CD4-positive, alpha-beta T cell treated with Interleukin-12 subunit alpha and Interleukin-12 subunit beta, for 1 hour (primary cell): ENCODE data around the gene MAGEA2.
"Not testable (repeated sequence)": the region's sequence is repeated elsewhere in the genome, so short reads cannot be mapped to it uniquely, and the experiment has no call there.

ENCODE experiments used
- DNase-seq: peaks from one replicate; pipeline ENCODE4 v3.0.0-alpha.2; 2020

MAGEA2 gene

GRCh38 chrX:152753686-152754650 is at the start of gene MAGEA2:
Gene MAGEA2, minus strand, starts transcription at chrX:152753842. Its CDS starts 2,479 bp downstream, at chrX:152751363.
- DNase-seq, result not testable (repeated sequence)

- DNase-seq, result no peak
Measured at GRCh38 chrX:152798945-152799344, 45.3 kb upstream of the MAGEA2 start.

GRCh38 chrX:152787062-152787461 is 33.4 kb upstream of the MAGEA2 start:
- DNase-seq, result not testable (repeated sequence)

- DNase-seq, result not testable (repeated sequence)
Measured at GRCh38 chrX:152769549-152770289, 16.1 kb upstream of the MAGEA2 start, which contains the start of gene MAGEA6. Gene MAGEA6, minus strand, starts transcription at chrX:152769689. Its CDS starts 2,039 bp downstream, at chrX:152767650.

GRCh38 chrX:152766562-152766961 is 12.9 kb upstream of the MAGEA2 start:
- not testable (repeated sequence) for DNase-seq

- DNase-seq, result not testable (repeated sequence)
Measured at GRCh38 chrX:152761582-152761981, 7.9 kb upstream of the MAGEA2 start.

GRCh38 chrX:152759544-152759943 is 5.9 kb upstream of the MAGEA2 start:
- not testable (repeated sequence) for DNase-seq

- DNase-seq, result not testable (repeated sequence)
Measured at GRCh38 chrX:152758918-152759317, 5.3 kb upstream of the MAGEA2 start, which contains the start of gene CSAG3. Gene CSAG3, plus strand, starts transcription at chrX:152759218.

- not testable (repeated sequence) for DNase-seq
Measured at GRCh38 chrX:152754871-152755270, 1.2 kb upstream of the MAGEA2 start.

- no peak for DNase-seq
Measured at GRCh38 chrX:152738560-152738959, 15.1 kb downstream of the MAGEA2 start.

GRCh38 chrX:152736528-152736927 is 17.1 kb downstream of the MAGEA2 start:
- DNase-seq, result not testable (repeated sequence)

- no peak for DNase-seq
Measured at GRCh38 chrX:152735860-152736511, 17.7 kb downstream of the MAGEA2 start.

- DNase-seq, result no peak
Measured at GRCh38 chrX:152735101-152735500, 18.5 kb downstream of the MAGEA2 start.

- DNase-seq, result not testable (repeated sequence)
Measured at GRCh38 chrX:152734143-152734858, 19.3 kb downstream of the MAGEA2 start.

GRCh38 chrX:152733261-152733975 is 20.2 kb downstream of the MAGEA2 start, which contains the start of the genes CSAG1 and MAGEA12:
Gene CSAG1, minus strand, starts transcription at chrX:152733721. Its CDS starts 1,261 bp downstream, at chrX:152732460.
Gene MAGEA12, plus strand, starts transcription at chrX:152733757. Its CDS starts 2,405 bp downstream, at chrX:152736162.
- DNase-seq, result no peak

GRCh38 chrX:152725409-152725808 is 28.2 kb downstream of the MAGEA2 start:
- DNase-seq, result no peak

- DNase-seq, result not testable (repeated sequence)
Measured at GRCh38 chrX:152713815-152714787, 39.5 kb downstream of the MAGEA2 start, which contains the start of gene MAGEA2B. Gene MAGEA2B, plus strand, starts transcription at chrX:152714628. Its CDS starts 2,479 bp downstream, at chrX:152717107.

GRCh38 chrX:152713195-152713594 is 40.4 kb downstream of the MAGEA2 start:
- not testable (repeated sequence) for DNase-seq

GRCh38 chrX:152709173-152709572 is 44.5 kb downstream of the MAGEA2 start, which contains the start of gene CSAG2:
Gene CSAG2, minus strand, starts transcription at chrX:152709273. Its CDS starts 161 bp downstream, at chrX:152709112.
- DNase-seq, result not testable (repeated sequence)
